Uterus (tissue), 4 donors: Measurements from ENCODE around the gene FAR1. TPM values are rescaled to one million over a fixed set of nuclear protein-coding genes. Genes with fewer than 3 reads are reported as not detected.

ENCODE experiments used
- DNase-seq, 2 donors: peaks; one replicate each; pipeline ENCODE4 v3.0.0-alpha.2; 2019 to 2020
- H3K27ac ChIP-seq, 2 donors: fragments of 200-600 bp; sonication (generic); 1 replicate in 1 of 2; 2 replicates in 1 of 2; pipeline ENCODE4 v1.5.1; 2016 to 2018
- H3K27me3 ChIP-seq, 2 donors: fragments of 200-600 bp; sonication (generic); one replicate each; pipeline ENCODE4 v1.5.1; 2018 to 2019; ENCODE audit warnings: control low read depth in 1 of 2
- H3K36me3 ChIP-seq, 2 donors: fragments of 200-600 bp; sonication (generic); one replicate each; pipeline ENCODE4 v1.5.1; 2019; ENCODE audit warnings: control low read depth in 1 of 2
- H3K4me1 ChIP-seq, 2 donors: fragments of 200-600 bp; sonication (generic); one replicate each; pipeline ENCODE4 v1.5.1; 2018 to 2019; ENCODE audit warnings: control low read depth in 1 of 2
- H3K4me3 ChIP-seq, 2 donors: fragments of 200-600 bp; sonication (generic); 1 replicate in 1 of 2; 2 replicates in 1 of 2; pipeline ENCODE4 v1.5.1; 2018 to 2019; ENCODE audit warnings: mild to moderate bottlenecking in 1 of 2
- H3K9me3 ChIP-seq, 2 donors: fragments of 200-600 bp; sonication (generic); one replicate each; pipeline ENCODE4 v1.5.1; 2019; ENCODE audit warnings: control low read depth in 1 of 2
- CTCF ChIP-seq, 4 experiments: fragments of 200-600 bp in 2 of 4; fragments of 450-650 bp in 2 of 4; sonication (generic) in 2 of 4; IDR thresholded peaks; one replicate each; pipeline ENCODE4 v1.5.1; 2016 to 2019; ENCODE audit warnings: antibody characterized with exemption in 4 of 4, mild to moderate bottlenecking in 2 of 4, moderate library complexity in 1 of 4
- POLR2A ChIP-seq, 2 donors: fragments of 450-650 bp; IDR thresholded peaks; one replicate each; pipeline ENCODE4 v1.6.1; 2016; ENCODE audit warnings: antibody characterized with exemption in 2 of 2, mild to moderate bottlenecking in 1 of 2, moderate library complexity in 1 of 2
- intact Hi-C: fragments of 100-400 bp; cut with DNase I; formaldehyde crosslinking; loops from one replicate; pipeline ENCODE4 v1.15.1; 2023; ENCODE audit warnings: low total_unique reads
- total RNA-seq, 4 donors: library from RNA; depleted of rRNA in 3 of 4; stranded (reverse); fragments of >200 nt in 3 of 4; gene quantifications; one replicate each; pipeline versions ENCODE4 v1.1.0 to v1.2.4, GENCODE V29; 2014 to 2023
- donor health status: DM: yes; HTN: yes; CAD: no.

Gene FAR1
- total RNA-seq, 4 donors from 2014 or later: 34.8 to 148 (median 69.5) TPM

GRCh38 chr11:13682212-13682611, 13.7 kb downstream of the FAR1 start:
- Histone ChIP-seq H3K27me3 (no peaks in the 10 kb centered on the region), H3K36me3 (no peaks in the 10 kb centered on the region), H3K9me3 (no peaks in the 10 kb centered on the region), H3K4me1 (peaks cover 0 to 6% of the 10 kb centered on the region in 2 donors), H3K4me3 (no peak overlapping the region), H3K27ac (no peak overlapping the region)
- TF ChIP-seq CTCF (IDR thresholded peaks at IDR 0.05): no peak
- TF ChIP-seq POLR2A (IDR thresholded peaks at IDR 0.05): no peak
- DNase-seq: no peak
- intact Hi-C loops: no loop called here

- Histone ChIP-seq H3K27me3 (no peaks in the 10 kb centered on the region), H3K4me3 (no peak overlapping the region), H3K9me3 (no peaks in the 10 kb centered on the region), H3K27ac (no peak overlapping the region), H3K4me1 (peaks cover 0 to 6% of the 10 kb centered on the region in 2 donors), H3K36me3 (no peaks in the 10 kb centered on the region)
- no peak for DNase-seq
- TF ChIP-seq CTCF (IDR thresholded peaks at IDR 0.05) (no peak), POLR2A (IDR thresholded peaks at IDR 0.05) (no peak)
- intact Hi-C loops: no loop called here
Observed at GRCh38 chr11:13685461-13686108, 17.1 kb downstream of the FAR1 start.

- DNase-seq: no peak
- no peaks in the 10 kb centered on the region for H3K9me3 ChIP-seq
- no peak overlapping the region for H3K4me3 ChIP-seq
- no peaks in the 10 kb centered on the region for H3K36me3 ChIP-seq
- TF ChIP-seq POLR2A (IDR thresholded peaks at IDR 0.05) (no peak), CTCF (IDR thresholded peaks at IDR 0.05) (no peak)
- no peaks in the 10 kb centered on the region for H3K27me3 ChIP-seq
- H3K4me1 ChIP-seq: peaks cover 0 to 6% of the 10 kb centered on the region in 2 donors
- no peak overlapping the region for H3K27ac ChIP-seq
- intact Hi-C loops: no loop called here
Observed at GRCh38 chr11:13686776-13687175, 18.3 kb downstream of the FAR1 start.

- no peaks in the 10 kb centered on the region for H3K9me3 ChIP-seq
- H3K4me1 ChIP-seq: peaks cover 0 to 6% of the 10 kb centered on the region in 2 donors
- H3K27me3 ChIP-seq: no peaks in the 10 kb centered on the region
- intact Hi-C loops: no loop called here
- H3K36me3 ChIP-seq: no peaks in the 10 kb centered on the region
- no peak for DNase-seq
- H3K4me3 ChIP-seq: no peak overlapping the region
- H3K27ac ChIP-seq: no peak overlapping the region
- no peak for TF ChIP-seq CTCF (IDR thresholded peaks at IDR 0.05)
- no peak for TF ChIP-seq POLR2A (IDR thresholded peaks at IDR 0.05)
Observed at GRCh38 chr11:13687271-13687670, 18.8 kb downstream of the FAR1 start.

GRCh38 chr11:13691286-13691899, 22.9 kb downstream of the FAR1 start:
- no peak for DNase-seq

More at GRCh38 chr11:13691286-13691899, 22.9 kb downstream of the FAR1 start:
- intact Hi-C loops: no loop called here
- H3K4me3 ChIP-seq: no peak overlapping the region
- peaks cover 0 to 2% of the 10 kb centered on the region in 2 donors for H3K4me1 ChIP-seq
- no peaks in the 10 kb centered on the region for H3K27me3 ChIP-seq
- TF ChIP-seq POLR2A (IDR thresholded peaks at IDR 0.05) (no peak), CTCF (IDR thresholded peaks at IDR 0.05) (no peak)
- H3K9me3 ChIP-seq: no peaks in the 10 kb centered on the region
- no peak overlapping the region for H3K27ac ChIP-seq
- H3K36me3 ChIP-seq: no peaks in the 10 kb centered on the region
